ENCODE data around the gene PAK4.

The PAK4 gene

GRCh38 chr19:39165857-39166256, 40.3 kb downstream of the PAK4 start:
- no peak overlapping the region for H3K4me3 ChIP-seq (ENCODE audit: control insufficient read depth, low read depth, low read length)
- DNase-seq (ENCODE audit: low read depth): no peak
- no peak for TF ChIP-seq CTCF (conservative IDR thresholded peaks at IDR 0.05; ENCODE audit: control insufficient read depth, insufficient read depth, low read depth, low read length)

- no peak for DNase-seq (ENCODE audit: low read depth)
- TF ChIP-seq CTCF (conservative IDR thresholded peaks at IDR 0.05; ENCODE audit: control insufficient read depth, insufficient read depth, low read depth, low read length): no peak
- H3K4me3 ChIP-seq (ENCODE audit: control insufficient read depth, low read depth, low read length): no peak overlapping the region
Measured at GRCh38 chr19:39166571-39167391, 41.2 kb downstream of the PAK4 start.

DNA sequence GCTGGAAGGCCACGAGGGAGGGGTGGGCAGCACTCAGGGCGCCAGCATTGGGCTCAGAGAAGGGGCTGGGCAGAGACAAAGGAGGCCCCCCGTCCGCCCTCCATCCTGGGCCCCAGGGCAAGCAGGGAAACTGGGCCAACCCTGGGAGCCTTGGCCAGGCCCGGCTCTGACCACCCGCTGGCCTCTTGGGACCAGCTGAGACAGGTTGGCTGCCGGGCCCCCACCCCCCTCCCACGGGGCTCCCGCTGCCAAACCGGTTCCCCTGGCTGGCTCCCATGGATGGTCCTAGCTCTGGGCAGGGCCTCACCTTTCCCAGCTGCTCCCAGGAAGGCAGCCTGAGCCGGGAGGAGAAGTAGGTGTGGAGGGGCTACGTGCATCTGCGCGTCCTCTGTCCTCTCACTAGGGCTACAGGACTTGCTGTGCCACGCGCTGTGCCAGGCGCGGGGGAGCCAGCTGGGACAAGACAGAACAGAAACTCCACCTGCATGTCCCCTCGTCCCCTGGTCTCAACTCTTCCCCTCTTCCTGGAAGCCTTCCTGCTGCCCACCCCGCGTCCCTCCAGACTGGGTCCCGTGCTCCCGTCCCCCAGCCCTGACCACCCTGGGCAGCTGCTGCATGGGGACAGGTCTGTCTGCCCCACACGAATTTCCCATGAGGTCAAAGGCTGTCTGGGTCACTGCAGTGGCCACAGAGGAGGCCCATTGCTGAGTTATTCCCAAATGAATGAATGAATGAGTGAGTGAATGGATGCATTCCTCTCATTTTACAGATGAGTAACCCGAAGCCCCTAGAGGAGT, 42.1 kb downstream of the PAK4 start:
- no peak for DNase-seq (ENCODE audit: low read depth)
- H3K4me3 ChIP-seq (ENCODE audit: control insufficient read depth, low read depth, low read length): no peak overlapping the region
- no peak for TF ChIP-seq CTCF (conservative IDR thresholded peaks at IDR 0.05; ENCODE audit: control insufficient read depth, insufficient read depth, low read depth, low read length)

DNA sequence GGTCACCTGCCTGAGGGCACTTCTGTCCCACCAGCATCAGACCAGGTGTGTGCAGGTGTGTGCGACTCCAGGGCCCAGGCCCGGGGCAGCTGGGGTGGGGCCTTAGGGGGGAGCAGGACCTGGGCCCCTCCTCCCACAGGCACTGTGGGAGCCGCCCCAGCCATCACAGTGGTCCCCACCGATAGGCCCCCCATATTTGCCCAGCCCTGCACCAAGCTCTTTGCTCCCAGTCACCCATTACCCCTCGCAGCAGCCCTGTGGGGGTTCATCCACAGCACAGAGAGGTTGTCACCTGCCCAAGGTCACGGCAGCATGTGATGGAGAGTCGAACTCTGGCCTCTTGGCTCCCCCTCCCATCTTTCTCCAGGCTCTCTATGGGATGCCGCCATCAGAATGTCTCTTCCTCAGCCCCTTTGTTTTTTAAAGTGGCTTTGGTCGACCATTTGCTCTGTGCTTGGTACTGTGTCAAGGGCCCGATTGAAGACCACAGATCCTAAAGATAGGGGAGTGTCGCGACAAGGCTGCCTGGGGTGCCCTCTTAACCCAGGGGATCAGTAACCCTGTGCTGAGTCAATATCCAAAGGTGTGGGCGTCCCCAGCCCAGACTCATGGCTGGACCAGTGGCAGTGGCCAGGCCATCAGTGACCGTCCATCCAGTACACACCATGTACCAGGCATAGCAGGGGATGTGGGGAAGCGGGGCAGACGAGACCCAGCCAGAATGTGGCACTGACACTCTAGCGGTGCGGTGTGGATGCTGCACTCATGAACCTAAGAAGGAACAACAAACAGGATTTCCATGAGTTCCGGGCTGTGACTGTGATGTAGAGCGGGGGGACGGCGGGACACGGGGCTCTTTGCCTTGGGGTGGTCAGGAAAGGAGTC, 42.9 kb downstream of the PAK4 start:
- no peak overlapping the region for H3K4me3 ChIP-seq (ENCODE audit: control insufficient read depth, low read depth, low read length)
- TF ChIP-seq CTCF (conservative IDR thresholded peaks at IDR 0.05; ENCODE audit: control insufficient read depth, insufficient read depth, low read depth, low read length): no peak
- no peak for DNase-seq (ENCODE audit: low read depth)

GRCh38 chr19:39169143-39169810, 43.7 kb downstream of the PAK4 start:
- TF ChIP-seq CTCF (conservative IDR thresholded peaks at IDR 0.05; ENCODE audit: control insufficient read depth, insufficient read depth, low read depth, low read length): no peak
- no peak for DNase-seq (ENCODE audit: low read depth)
- H3K4me3 ChIP-seq (ENCODE audit: control insufficient read depth, low read depth, low read length): no peak overlapping the region
